GM21423 (cell line): Measurements from ENCODE around the gene APOBEC4.
"Not testable (repeated sequence)": the region's sequence is repeated elsewhere in the genome, so short reads cannot be mapped to it uniquely, and the experiment has no call there.

ENCODE experiments used
- ATAC-seq: cut with Tn5 transposase; IDR thresholded peaks from one replicate; pipeline ENCODE4 v1.9.1; 2021; ENCODE audit warnings: mild to moderate bottlenecking, moderate library complexity; ENCODE audit not compliant: unreplicated experiment

The APOBEC4 gene

DNA sequence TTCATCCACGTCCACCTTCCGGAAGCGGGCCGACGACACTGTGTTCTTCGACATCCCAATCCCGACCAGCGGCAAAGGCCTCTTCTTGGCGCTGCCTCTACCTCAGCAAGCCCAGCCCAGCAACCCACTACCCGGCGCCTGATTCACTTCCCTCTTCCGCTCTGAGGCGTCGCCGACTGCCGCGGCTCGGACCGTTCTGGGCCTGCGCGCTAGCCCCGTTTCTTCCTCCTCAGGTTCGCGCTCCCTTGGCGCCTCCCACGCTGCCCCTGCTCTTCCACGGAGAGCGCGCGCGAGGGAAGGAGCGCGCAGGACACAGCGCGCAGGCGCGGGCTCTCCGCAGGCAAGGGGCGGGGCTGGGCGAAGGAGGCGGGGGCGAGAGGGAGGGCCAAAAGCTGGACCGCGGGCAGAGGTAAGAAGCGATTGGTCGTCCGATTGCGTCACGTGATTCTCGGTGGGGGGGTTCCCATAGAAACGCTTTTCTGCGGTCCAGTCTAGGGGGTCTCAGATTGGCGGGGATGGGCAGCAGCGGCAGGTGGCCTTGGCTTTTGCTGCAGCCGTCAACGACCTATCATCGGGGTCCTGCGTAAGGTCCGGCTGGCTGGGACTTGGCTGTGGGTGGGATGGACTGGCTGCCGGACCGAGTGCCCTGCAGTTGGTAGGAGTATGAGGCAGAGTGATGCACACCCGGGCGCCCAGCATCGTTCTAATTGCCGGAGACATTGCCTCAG is 17.3 kb downstream of the APOBEC4 start, which contains the start of gene ARPC5:
ARPC5 (minus strand) TSS at position 178 of the 728 bp plus-strand sequence; CDS start at position 54, 124 bp downstream.
- ATAC-seq: peak; percentile 90

DNA sequence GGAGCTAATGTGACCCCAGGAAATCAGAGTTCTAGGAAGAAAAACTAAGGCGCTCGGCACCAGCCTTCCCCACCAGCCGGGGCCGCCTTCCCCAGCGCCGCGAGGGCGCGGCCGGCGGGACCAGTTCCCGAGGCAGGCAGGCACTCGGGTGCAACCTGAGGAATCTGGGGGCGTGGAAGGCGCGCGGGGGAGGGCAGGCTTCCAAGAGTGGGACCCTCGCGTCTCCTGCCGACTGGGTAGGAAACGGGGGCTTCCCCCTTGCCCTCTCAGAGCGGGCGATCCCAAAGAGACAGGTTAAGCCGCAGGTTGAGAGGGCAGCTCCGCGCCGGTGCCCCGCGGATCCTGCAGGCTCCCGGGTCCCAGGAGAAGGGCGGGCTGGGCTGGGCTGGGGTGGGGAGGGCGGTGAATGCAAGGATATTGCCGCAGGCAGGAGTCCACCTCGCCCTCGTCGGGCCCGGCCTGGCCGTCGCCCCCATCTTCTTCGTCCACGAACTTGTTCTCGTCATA is 18.0 kb downstream of the APOBEC4 start:
- ATAC-seq: peak; percentile 1

DNA sequence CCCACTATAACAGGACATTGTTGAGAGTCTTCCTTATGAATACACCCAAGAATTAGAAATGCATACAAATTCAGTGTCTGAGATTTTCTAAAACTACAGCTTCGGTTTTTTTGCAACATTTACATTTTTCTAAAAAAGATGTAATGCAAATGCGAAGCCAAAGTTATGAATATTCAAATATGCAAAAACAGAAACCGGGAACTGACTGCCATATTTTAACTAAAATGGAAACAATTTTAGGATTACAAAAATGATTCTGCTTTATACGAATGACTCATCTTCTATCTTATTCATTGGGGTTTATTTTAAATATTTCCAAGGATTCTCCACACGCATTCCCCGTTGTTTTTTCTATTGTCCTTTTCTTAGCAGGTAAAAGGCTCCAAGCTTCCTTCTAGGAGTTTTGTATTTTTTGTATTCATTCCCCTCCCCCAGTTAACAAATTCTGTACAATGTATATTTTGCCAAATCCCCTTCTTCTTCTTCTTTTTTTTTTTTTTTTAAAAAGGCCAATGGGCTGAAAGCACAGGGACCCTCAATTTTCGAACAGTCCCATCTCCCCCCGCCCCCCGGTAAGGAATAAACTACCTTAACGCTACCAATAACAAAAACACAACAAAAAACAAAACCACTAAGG is 18.6 kb downstream of the APOBEC4 start:
- no peak for ATAC-seq

DNA sequence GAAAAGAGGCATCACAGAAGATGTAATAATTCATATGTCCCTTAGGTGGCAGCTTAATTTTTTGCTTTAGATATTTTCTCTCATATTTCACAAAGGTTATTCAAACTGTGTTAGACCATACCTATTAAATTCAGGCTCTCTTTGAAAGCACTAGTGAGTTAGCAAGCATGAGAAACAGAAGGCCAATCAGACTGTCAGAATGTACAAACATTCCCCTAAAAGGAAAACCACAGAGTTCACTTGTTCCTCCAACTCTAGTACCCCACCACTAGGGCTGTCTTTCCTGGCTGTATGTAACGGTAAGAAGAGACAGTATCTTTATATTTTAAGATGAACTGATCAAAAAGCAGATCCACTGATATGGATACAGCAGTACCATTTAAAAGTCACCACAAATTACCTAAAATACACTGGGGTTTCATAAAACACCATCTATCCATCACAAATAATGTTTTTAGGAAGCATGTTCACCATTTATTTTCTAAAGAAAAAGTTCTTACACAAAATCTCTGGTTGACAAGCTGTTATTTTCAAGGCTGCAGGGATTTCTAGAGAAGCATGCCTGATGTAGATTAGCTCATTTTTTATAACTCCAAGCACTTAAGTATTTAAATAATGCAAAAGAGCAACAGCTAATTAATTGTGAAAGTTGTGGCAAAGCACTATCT is 19.3 kb downstream of the APOBEC4 start:
- peak; percentile 36 for ATAC-seq

DNA sequence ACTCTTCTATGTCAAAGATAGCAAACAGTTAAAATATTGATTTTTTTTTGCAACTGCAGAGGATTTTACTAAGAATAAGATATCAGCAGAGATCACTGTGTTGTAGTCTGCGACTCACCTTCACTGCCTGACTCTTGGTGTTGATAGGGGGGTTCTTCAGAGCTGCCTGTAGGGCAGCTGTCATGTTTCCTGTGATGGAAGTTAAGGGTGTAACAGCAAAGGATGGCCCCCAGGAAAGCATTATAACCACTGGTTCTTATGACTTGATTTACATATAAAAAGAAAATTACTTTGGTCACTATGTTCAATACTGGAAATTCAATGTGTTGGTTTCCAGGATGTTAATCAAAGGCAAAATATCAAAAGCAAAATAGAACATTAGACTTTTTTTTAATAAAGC is 20.2 kb downstream of the APOBEC4 start:
- no peak for ATAC-seq

DNA sequence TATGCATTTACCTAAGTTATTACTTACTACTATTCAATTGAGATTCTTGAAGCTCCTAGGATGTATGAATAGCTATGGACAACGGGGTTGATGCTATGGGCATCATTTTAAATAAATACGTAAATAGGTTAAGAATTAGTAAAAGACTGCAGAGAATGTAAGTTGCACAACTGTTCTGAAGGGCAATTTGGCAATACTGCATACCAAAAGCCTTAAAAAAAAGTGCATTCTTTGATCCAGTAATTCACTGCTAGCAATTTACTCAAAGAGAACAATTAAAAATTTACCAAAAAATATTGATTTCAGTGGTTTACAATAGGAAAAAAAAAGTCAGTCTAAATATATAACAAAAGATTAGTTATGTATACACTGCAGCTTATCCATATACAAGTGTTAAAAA is 21.0 kb downstream of the APOBEC4 start:
- no peak for ATAC-seq

DNA sequence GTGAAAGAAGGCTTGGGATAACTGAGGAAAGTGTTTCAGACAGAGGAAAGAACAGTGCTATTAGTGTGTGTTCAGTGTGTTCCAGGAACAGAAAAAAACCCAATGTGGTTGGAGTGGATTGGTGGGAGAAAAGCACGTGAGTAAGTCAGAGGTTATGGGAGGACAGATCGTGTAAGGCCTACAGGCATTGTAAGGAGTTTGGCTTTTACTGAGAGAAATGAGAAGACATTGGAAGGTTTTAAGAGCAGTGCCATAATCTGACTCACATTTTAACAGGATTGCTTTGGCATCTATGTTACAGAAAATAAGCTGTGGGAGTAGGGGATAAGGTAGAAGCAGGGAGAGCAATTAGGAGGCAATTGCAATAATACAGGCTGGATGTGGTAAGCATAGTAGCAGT is 22.4 kb downstream of the APOBEC4 start:
- no peak for ATAC-seq

DNA sequence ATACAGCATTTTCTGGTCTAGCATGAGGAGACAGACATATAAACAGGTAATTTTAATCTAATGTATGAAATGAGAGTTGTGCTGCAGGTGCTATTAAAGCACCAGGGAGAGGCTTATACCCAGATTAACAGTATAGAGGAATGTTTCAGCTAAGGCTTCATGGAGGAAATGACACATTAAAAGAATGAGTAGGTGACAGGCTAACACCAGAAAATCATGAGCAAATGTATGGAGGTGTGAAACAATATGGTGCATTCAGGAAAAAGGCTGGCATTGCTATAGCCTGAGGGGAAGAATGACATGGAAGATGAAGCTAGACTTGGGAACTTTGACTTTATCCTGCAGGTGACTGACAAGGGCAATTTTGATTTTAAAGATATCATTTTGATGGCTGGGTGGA is 24.6 kb downstream of the APOBEC4 start:
- ATAC-seq: no peak

DNA sequence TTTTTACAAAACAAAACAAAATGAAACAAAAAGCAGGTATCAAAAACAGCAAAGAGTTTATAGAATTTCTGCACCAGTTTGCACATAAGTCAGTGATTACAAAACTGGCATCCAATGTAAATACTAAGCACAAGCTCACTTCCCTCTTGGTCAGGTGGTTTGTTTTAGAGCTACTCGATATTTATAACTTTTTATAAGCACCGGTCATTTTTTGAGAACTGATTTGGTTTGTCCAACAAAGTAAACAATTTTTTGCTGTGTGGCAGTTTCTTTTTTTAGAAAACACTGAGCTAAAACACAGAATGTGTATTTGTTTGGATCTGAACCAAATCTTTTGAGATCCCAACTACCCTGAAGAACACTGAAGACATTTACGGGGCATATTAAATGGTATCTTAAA is 26.9 kb downstream of the APOBEC4 start:
- not testable (repeated sequence) for ATAC-seq

DNA sequence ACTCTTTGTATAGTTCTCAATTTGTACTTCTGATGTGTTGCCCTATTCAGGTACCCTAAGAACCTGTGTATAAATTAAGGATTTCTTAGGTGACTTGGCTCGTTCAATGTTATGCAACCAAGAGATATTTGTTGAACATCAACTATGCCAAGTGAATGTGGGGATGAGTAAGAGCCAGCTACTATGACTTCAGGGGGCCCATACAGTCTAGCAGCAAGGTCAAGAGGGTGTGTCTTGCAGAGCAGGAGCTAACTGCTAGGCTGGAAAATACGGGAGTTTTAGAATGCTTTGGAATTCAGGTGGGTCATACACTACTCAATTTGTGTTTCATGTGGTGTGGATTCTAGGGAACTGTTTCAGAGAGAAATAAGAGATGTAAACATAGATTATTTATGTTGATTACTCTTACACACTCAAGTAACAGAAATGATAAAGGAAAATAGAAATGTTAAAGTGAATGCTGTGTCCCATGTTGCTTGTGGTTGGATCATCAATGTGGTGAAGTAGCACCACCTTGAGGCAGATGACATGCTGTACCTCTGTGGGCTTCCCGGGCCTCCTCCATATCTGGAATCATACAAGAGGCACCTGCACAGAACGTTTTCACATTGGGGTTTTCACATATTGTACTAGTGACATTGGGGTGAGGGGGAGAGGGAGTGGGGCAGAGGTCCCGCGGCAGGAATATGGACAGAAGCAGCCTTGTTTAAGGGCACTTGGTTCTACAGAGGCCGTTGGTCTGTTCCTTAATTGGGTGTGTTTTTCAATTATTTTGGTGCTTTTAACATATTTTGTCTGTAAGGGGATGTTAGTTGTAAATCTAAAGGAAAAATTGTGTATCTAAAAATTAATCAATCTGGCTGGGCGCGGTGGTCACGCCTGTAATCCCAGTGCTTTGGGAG is 30.0 kb downstream of the APOBEC4 start:
- ATAC-seq: peak; percentile 91

DNA sequence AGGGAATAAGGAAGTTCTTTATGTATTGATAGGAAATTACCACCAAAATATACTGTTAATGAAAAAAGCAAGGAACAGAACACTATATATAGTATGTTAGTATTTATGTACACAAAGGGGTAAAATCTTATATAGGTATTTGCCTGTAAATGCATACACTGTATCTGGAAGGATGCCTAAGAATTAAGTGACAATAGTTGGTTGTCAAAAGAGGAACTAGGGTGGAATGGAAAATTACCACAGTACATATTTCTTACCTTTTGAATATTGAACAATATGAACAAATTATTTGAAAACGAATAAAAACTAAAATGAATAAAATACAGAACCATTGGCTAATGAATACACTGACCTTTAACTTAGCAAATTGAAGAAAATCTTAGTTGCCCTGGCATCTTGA is 31.1 kb downstream of the APOBEC4 start:
- ATAC-seq: no peak

DNA sequence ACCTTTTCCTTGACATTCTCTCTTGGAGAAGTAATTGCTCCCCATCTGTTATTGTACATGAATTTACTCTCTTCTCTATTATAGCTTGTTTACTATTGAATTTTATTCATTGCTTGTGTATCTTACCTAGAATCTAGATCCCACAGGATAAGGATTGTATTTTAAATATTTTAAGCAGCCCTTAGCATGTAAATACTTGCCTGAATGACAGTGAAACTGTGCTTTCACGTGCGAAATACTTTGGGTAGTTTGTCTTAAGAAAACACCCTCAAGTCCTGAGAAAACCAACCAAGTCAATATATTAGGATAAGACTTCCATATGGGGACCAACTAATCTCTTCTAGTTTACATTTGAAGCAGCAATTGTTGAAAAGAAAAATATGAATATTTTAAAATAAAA is 32.8 kb downstream of the APOBEC4 start:
- no peak for ATAC-seq

DNA sequence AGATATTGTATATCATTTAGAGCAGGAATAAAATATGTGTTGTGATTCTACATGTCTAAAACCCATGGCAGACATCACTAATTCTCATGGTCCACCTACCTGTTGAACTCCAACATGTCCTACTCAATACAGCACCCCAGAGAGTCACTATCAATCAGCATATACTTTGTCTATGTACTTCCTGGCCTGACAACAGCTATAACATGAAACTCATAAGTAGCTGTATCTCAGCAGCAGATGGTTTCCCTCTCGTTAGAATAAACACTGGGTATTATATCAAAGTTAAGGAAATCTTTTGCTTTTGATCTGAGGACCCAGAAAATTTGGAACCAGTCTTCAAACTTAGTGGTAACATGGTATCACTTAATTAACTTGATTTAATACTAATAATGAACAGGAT is 33.3 kb downstream of the APOBEC4 start:
- no peak for ATAC-seq

DNA sequence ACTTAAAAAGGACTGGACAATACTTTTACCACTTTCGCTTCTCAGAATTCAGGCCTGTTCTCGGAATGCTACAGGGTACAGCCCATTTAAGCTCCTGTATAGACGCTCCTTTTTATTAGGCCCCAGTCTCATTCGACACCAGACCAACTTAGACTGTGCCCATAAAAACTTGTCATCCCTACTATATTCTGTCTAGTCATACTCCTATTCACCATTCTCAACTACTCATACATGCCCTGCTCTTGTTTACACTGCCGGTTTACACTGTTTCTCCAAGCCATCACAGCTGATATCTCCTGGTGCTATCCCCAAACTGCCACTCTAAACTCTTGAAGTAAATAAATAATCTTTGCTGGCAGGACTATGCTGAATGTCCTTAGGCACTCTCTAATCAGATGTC is 34.9 kb downstream of the APOBEC4 start:
- not testable (repeated sequence) for ATAC-seq

DNA sequence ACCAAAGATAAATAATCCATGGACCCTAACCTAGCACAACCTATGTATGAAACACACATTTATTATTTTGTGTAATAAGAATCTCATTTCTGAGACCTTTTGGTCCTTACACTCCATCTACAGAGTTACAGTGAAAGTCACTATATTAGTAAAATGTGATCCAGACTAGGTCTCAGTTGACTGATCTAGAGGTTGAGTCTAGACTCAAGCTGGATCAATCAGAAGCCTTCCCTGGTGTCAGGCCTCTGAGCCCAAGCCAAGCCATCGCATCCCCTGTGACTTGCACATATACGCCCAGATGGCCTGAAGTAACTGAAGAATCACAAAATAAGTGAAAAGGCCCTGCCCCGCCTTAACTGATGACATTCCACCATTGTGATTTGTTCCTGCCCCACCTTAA is 40.1 kb downstream of the APOBEC4 start:
- ATAC-seq: not testable (repeated sequence)

DNA sequence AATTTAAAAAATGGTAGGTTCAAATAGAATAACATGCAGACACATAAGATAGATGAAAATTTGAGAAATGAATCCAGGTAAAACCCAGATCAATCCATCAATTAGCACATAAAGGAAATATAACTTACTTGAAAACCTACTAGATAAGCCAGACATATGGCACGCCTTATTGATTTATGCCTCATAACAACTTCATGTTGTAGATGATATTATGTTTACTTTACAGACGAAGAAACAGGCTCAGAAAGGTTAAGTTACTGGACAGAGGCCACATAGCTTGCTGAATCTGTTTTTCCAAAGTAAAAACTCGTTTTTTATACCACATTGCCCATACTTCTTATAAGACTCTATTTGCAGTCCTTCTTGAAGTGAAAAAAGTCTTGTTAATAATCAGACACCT is 40.7 kb downstream of the APOBEC4 start:
- no peak for ATAC-seq

DNA sequence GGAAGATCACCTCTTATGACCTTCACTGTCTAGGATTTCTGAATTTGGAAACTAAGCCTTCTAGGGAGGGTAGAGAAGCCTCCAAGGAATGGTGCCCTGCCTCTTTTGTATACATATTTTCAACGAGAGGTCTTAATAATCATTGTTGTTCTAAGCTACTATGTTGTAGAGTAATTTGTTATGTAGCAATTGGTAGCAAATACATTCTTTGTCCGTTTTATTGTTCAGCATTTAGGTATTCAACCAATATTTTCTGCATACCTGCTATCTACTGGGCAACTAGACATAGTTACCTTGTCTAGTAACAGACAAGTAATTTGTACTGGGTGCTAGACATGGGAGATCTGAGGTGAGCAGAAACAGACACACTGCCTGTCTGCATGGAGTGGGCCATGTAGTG is 42.1 kb downstream of the APOBEC4 start:
- no peak for ATAC-seq

DNA sequence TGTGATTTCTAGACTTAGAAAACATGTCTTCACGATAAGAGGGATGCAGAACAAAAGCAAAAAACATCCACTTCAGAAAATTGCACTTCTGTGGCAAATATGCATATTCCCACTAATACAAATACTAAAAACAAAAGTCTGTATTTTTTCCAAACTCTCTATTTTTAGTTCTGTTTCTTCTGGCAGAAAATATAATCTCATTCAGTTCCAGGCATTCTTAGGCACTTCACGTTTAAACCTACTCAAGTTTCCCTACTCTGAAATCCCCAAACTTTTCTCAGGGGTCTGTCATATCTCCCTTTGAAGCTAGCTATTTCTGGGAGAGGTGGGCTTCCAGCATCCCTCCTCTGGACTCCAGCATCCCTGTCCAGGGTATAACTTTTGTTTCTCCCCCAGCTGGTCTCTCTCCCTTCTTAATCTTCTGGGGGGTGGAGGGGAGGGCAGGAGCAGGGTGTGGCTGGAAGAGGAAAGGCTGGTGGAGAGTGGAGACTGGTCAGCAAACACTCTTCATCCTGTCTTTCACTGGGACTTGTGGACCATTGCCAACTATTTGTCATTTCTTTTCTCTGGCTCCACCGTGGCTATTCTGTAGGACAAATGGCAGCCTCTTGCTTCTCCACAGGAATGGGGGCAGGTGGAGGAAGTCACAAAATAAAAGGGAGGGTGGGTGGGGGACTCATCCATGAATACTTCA is 43.2 kb downstream of the APOBEC4 start:
- ATAC-seq: no peak

DNA sequence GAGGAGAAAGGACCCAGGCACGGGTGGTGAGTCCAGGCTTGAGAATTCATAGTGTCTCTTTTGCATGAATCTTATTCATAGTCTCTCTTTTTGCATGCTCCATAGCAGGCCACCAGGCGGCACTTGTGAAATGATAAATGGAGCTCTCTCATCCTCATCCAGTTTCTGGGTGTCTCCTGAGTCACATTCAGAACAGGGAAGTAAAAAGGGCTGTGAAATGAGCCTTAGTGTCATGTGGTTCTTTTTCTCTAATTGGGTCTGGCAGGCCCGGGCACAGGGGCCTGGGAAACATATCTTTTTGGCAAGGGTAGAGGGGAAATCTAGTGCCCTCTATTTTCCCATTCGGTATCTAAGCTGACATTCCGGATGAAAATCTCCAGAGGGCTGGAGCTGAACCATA is 43.8 kb downstream of the APOBEC4 start:
- ATAC-seq: no peak

DNA sequence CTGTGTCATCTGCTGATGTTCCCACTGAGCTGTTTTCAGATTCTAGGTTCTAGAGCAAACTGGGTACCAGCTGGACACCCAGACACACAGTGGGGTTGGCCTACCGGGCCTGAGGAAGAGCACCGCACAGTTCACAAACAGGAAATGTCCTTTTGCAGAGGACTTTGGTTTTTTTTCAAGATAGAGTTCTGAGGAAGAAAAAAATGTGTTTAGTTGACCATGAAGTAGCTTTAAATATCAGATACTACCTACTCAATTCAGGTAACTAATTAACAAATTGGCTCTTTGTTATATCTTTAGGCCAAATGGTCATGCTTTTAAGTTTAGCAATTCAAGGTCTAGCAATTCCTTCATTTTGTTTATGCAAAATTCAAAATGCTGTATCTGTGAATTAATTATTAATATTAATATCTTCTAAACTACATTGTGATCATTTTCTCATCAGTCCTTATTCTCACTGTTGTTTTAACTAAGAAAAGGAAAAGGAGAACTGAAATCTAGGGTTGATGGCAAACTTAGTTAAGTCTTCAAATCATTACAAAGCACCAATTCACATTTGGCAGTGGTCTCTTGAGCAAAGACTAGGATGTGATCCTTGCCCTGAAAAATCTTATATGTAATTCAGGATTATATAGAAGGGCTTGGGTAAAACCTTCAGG is 45.7 kb downstream of the APOBEC4 start:
- peak; percentile 36 for ATAC-seq
